HCT116 (cell line): Measurements from ENCODE around the gene YIF1B. TPM values are rescaled to one million over a fixed set of nuclear protein-coding genes. Genes with fewer than 3 reads are reported as not detected.

Experiments used
- ATAC-seq: fragments of 200-7000 bp; cut with Tn5 transposase; 2 replicates; pipeline ENCODE4 v1.9.1; 2020; ENCODE audit warnings: mild to moderate bottlenecking, moderate library complexity
- BruUV-seq: library from RNA; stranded (reverse); fragments of 400-500 nt; replicated peaks from 2 replicates; lab custom pipeline; 2021; lab: Mats Ljungman, UMichigan
- CTCF ChIA-PET: fragments of 300-600 bp; sonication (Branson Sonifier 250); formaldehyde crosslinking; loops from one replicate; lab custom pipeline; 2021; ENCODE audit warnings: antibody characterized with exemption; lab: Charles Lee
- POLR2A ChIA-PET: fragments of 300-600, 350-600 bp; sonication (Branson Sonifier 250); formaldehyde crosslinking; loops from one replicate; lab custom pipeline; 2021; ENCODE audit warnings: antibody characterized with exemption; lab: Charles Lee
- RAD21 ChIA-PET, 2 experiments: fragments of 300-600 bp; sonication (Branson Sonifier 250); formaldehyde crosslinking; loops; one replicate each; lab custom pipeline; 2023; ENCODE audit warnings: low total read pairs in 2 of 2; ENCODE audit not compliant: uncharacterized antibody in 2 of 2, unreplicated experiment in 2 of 2, low non-redundant PET in 1 of 2; lab: Charles Lee
- DNase-seq: peaks from one replicate; pipeline ENCODE4 v3.0.0-alpha.2; 2010; ENCODE audit warnings: low read depth, low spot score
- H2AFZ ChIP-seq: fragments of 200-600 bp; shearing (Covaris generic), sonication (generic); 2 replicates; pipeline ENCODE4 v1.6.1; 2017; ENCODE audit warnings: low read depth, mixed run types, mixed read lengths, antibody characterized with exemption, low read length; ENCODE audit not compliant: poor library complexity, severe bottlenecking
- H3K27ac ChIP-seq: 2 replicates; pipeline ENCODE4 v1.5.1; 2012; ENCODE audit warnings: low read depth, low read length
- H3K27me3 ChIP-seq: fragments of 200-600 bp; sonication (generic); 2 replicates; pipeline ENCODE4 v1.6.1; 2016; ENCODE audit warnings: mixed run types, low read length, mixed read lengths; ENCODE audit not compliant: insufficient read depth
- H3K36me3 ChIP-seq, 2 experiments: fragments of 200-500 bp in 1 of 2; fragments of 200-600 bp in 1 of 2; sonication (Bioruptor generic) in 1 of 2; sonication (generic) in 1 of 2; 2 replicates each; pipeline versions ENCODE4 v1.5.1 to v1.6.1; 2014 to 2016; ENCODE audit warnings: low read length in 2 of 2, inconsistent platforms in 1 of 2, mixed read lengths in 1 of 2, mixed run types in 1 of 2; ENCODE audit not compliant: insufficient read depth in 2 of 2, control insufficient read depth in 1 of 2
- H3K4me1 ChIP-seq, 2 experiments: fragments of 200-600 bp in 1 of 2; sonication (generic) in 1 of 2; 2 replicates each; pipeline versions ENCODE4 v1.5.1 to v1.6.1; 2012 to 2017; ENCODE audit warnings: low read length in 2 of 2, inconsistent platforms in 1 of 2, mild to moderate bottlenecking in 1 of 2, mixed read lengths in 1 of 2, mixed run types in 1 of 2, moderate library complexity in 1 of 2; ENCODE audit not compliant: insufficient read depth in 2 of 2, control insufficient read depth in 1 of 2
- H3K4me2 ChIP-seq: fragments of 200-600 bp; sonication (generic); 2 replicates; pipeline ENCODE4 v1.6.1; 2017; ENCODE audit warnings: mixed run types, low read length, mixed read lengths
- H3K4me3 ChIP-seq, 2 experiments: fragments of 200-600 bp in 1 of 2; sonication (generic) in 1 of 2; replicated peaks in 1 of 2; 2 replicates each; pipeline ENCODE4 v1.5.1; 2011 to 2016; ENCODE audit warnings: low read length in 2 of 2, control low read depth in 1 of 2, low read depth in 1 of 2, mild to moderate bottlenecking in 1 of 2, mixed read lengths in 1 of 2, mixed run types in 1 of 2
- H3K79me2 ChIP-seq: fragments of 200-600 bp; sonication (generic); 2 replicates; pipeline ENCODE4 v1.6.1; 2017; ENCODE audit warnings: mild to moderate bottlenecking, mixed run types, low read length, moderate library complexity, mixed read lengths; ENCODE audit not compliant: insufficient read depth
- H3K9ac ChIP-seq: fragments of 200-600 bp; sonication (generic); 2 replicates; pipeline ENCODE4 v1.6.1; 2016; ENCODE audit warnings: low read length, mixed read lengths
- H3K9me2 ChIP-seq: fragments of 200-600 bp; sonication (generic), shearing (Covaris generic); 2 replicates; pipeline ENCODE4 v1.6.1; 2017; ENCODE audit warnings: mixed run types, mild to moderate bottlenecking, moderate library complexity; ENCODE audit not compliant: insufficient read depth
- H3K9me3 ChIP-seq, 2 experiments: fragments of 200-500 bp in 1 of 2; fragments of 200-600 bp in 1 of 2; sonication (Bioruptor generic) in 1 of 2; sonication (generic) in 1 of 2; 2 replicates each; pipeline ENCODE4 v1.6.1; 2014 to 2017; ENCODE audit warnings: low read length in 2 of 2, mixed read lengths in 2 of 2, inconsistent platforms in 1 of 2, low read depth in 1 of 2, mild to moderate bottlenecking in 1 of 2, mixed run types in 1 of 2, moderate library complexity in 1 of 2; ENCODE audit not compliant: control insufficient read depth in 1 of 2, insufficient read depth in 1 of 2
- H4K20me1 ChIP-seq: fragments of 200-600 bp; sonication (generic), shearing (Covaris generic); 2 replicates; pipeline ENCODE4 v1.6.1; 2017; ENCODE audit warnings: mixed run types, mild to moderate bottlenecking, moderate library complexity; ENCODE audit not compliant: insufficient read depth
- CBX3 ChIP-seq: IDR thresholded peaks from 2 replicates; pipeline ENCODE4 v1.6.1; 2012; ENCODE audit warnings: low read depth
- CEBPB ChIP-seq: IDR thresholded peaks from 2 replicates; pipeline ENCODE4 v1.6.1; 2012; ENCODE audit warnings: low read depth
- EZH2 ChIP-seq: fragments of 200-600 bp; sonication (generic); IDR thresholded peaks from 2 replicates; pipeline ENCODE4 v1.6.1; 2017; ENCODE audit warnings: antibody characterized with exemption, mixed run types
- EZH2phosphoT487 ChIP-seq: fragments of 200-600 bp; IDR thresholded peaks from 2 replicates; pipeline ENCODE4 v1.6.1; 2018; ENCODE audit warnings: antibody characterized with exemption, borderline replicate concordance
- JUND ChIP-seq: IDR thresholded peaks from 2 replicates; pipeline ENCODE4 v1.6.1; 2012
- POLR2A ChIP-seq: IDR thresholded peaks from 2 replicates; pipeline ENCODE4 v1.7.0; 2011; ENCODE audit warnings: borderline replicate concordance; ENCODE audit not compliant: insufficient read depth, insufficient read length; ENCODE audit errors: extremely low read depth
- POLR2AphosphoS5 ChIP-seq: IDR thresholded peaks from 2 replicates; pipeline ENCODE4 v1.6.1; 2011; ENCODE audit warnings: mild to moderate bottlenecking, low read depth, low read length, moderate library complexity
- RAD21 ChIP-seq: IDR thresholded peaks from 2 replicates; pipeline ENCODE4 v1.6.1; 2012; ENCODE audit warnings: low read depth, mild to moderate bottlenecking
- SIN3A ChIP-seq: IDR thresholded peaks from 2 replicates; pipeline ENCODE4 v1.6.1; 2012; ENCODE audit warnings: low read depth
- SP1 ChIP-seq: IDR thresholded peaks from 2 replicates; pipeline ENCODE4 v1.6.1; 2012; ENCODE audit warnings: low read depth
- SRF ChIP-seq: IDR thresholded peaks from 2 replicates; pipeline ENCODE4 v1.6.1; 2012; ENCODE audit warnings: low read depth
- TCF7L2 ChIP-seq: IDR thresholded peaks from 2 replicates; pipeline ENCODE4 v1.7.0; 2011; ENCODE audit warnings: borderline replicate concordance, inconsistent platforms; ENCODE audit not compliant: insufficient read depth, insufficient read length; ENCODE audit errors: extremely low read depth
- YY1 ChIP-seq: IDR thresholded peaks from 2 replicates; pipeline ENCODE4 v1.6.1; 2011; ENCODE audit warnings: low read length, low read depth, moderate library complexity, mild to moderate bottlenecking; ENCODE audit not compliant: insufficient replicate concordance; ENCODE audit errors: extremely low read depth
- ZFX ChIP-seq: fragments of 450-650 bp; IDR thresholded peaks from 2 replicates; pipeline ENCODE4 v1.6.1; 2017
- ZNF274 ChIP-seq: fragments of 200-500 bp; sonication (Bioruptor generic); IDR thresholded peaks from 2 replicates; pipeline ENCODE4 v1.6.1; 2014; ENCODE audit warnings: mild to moderate bottlenecking, low read depth, low read length, inconsistent platforms
- intact Hi-C: fragments of 100-400 bp; cut with micrococcal nuclease; formaldehyde crosslinking; loops from 2 replicates; pipeline ENCODE4 v1.10.0; 2022
- total RNA-seq: library from RNA; stranded (reverse); gene quantifications from one replicate; pipeline ENCODE4 v1.2.1, GENCODE V29; 2021; ENCODE audit not compliant: unreplicated experiment
- TF ChIP-seq, protein P1 (sequence below): IDR thresholded peaks from 2 replicates; pipeline ENCODE4 v1.6.1; 2012
- TF ChIP-seq, protein P2 (sequence below), 3 experiments: fragments of 200-600 bp in 1 of 3; sonication (generic) in 1 of 3; IDR thresholded peaks in 2 of 3; conservative IDR thresholded peaks in 1 of 3; 2 replicates each; pipeline ENCODE4 v1.5.1; 2012 to 2017; ENCODE audit warnings: low read depth in 2 of 3, low read length in 2 of 3, antibody characterized with exemption in 1 of 3, borderline replicate concordance in 1 of 3, control low read depth in 1 of 3, mild to moderate bottlenecking in 1 of 3, mixed read lengths in 1 of 3, mixed run types in 1 of 3, moderate library complexity in 1 of 3; ENCODE audit not compliant: insufficient read depth in 1 of 3
- TF ChIP-seq, protein P3 (sequence below): IDR thresholded peaks from 2 replicates; pipeline ENCODE4 v1.6.1; 2012
- TF ChIP-seq, protein P4 (sequence below): IDR thresholded peaks from 2 replicates; pipeline ENCODE4 v1.6.1; 2011; ENCODE audit warnings: mild to moderate bottlenecking, low read length, moderate library complexity; ENCODE audit not compliant: insufficient replicate concordance; ENCODE audit errors: extremely low read depth
- TF ChIP-seq, protein P5 (sequence below): IDR thresholded peaks from 2 replicates; pipeline ENCODE4 v1.6.1; 2012; ENCODE audit warnings: low read depth

The YIF1B gene
- total RNA-seq, 1 experiment from 2014 or later = 67.5 TPM

DNA sequence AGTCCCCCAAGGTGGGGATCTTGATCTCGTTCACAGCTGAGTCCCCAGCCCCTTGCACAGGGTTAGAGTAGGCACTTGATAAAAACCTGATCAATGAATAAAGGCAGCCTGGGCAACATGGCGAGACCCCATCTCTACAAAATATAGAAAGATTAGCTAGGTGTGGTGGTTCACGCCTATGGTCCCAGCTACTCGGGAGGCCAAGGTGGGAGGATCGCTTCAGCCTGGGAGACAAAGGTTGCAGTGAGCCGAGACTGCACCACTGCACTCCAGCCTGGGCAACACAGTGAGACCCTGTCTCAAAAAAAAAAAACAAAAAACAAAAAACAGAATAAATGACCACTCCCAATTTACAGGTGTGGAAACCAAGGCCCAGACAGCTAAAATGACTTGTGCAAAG, 4.8 kb downstream of the YIF1B start:
- ChIA-PET RAD21 (interaction anchor here in 1 of 2 experiments (0.6 kb wide), 1 partner anchor 76 kb away, joined by 3 read pairs; no protein-coding TSS in a partner anchor), POLR2A (interaction anchor here (1.3 kb wide), 1 partner anchor 46 kb away, joined by 3 read pairs; no protein-coding TSS in a partner anchor), CTCF (interaction anchor here (0.6 kb wide), 1 partner anchor 68 kb away, joined by 3 read pairs; no protein-coding TSS in a partner anchor)
- BruUV-seq = no TSS peak
- peaks cover 10% of the 10 kb centered on the region in 2 experiments; a peak in 3 of 4 replicates for H3K36me3 ChIP-seq
- peaks cover 16% of the 10 kb centered on the region; the same call in 1 of the 2 replicates for H3K79me2 ChIP-seq
- no peak overlapping the region for H3K27ac ChIP-seq
- no peaks in the 10 kb centered on the region for H3K9me3 ChIP-seq
- intact Hi-C loops = no loop called here
- H3K4me2 ChIP-seq = no peak overlapping the region
- H4K20me1 ChIP-seq = no peaks in the 10 kb centered on the region
- DNase-seq = no peak
- ATAC-seq = no peak
- H3K4me1 ChIP-seq = peaks cover 4 to 12% of the 10 kb centered on the region in 2 experiments; a peak in 3 of 4 replicates
- H3K4me3 ChIP-seq = no peak overlapping the region
- H3K27me3 ChIP-seq = no peaks in the 10 kb centered on the region
- H3K9me2 ChIP-seq = no peaks in the 10 kb centered on the region
- no peak overlapping the region for H2AFZ ChIP-seq
- no peak overlapping the region for H3K9ac ChIP-seq
- TF ChIP-seq, protein P1, sequence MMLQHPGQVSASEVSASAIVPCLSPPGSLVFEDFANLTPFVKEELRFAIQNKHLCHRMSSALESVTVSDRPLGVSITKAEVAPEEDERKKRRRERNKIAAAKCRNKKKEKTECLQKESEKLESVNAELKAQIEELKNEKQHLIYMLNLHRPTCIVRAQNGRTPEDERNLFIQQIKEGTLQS = no peak
- TF ChIP-seq SIN3A (no peak), POLR2A (no peak), EZH2 (no peak), POLR2AphosphoS5 (no peak), SP1 (no peak), RAD21 (no peak), TCF7L2 (no peak), SRF (no peak), CEBPB (no peak), EZH2phosphoT487 (no peak), YY1 (no peak), CBX3 (no peak), ZNF274 (no peak), JUND (no peak), ZFX (no peak)
- TF ChIP-seq, protein P2, sequence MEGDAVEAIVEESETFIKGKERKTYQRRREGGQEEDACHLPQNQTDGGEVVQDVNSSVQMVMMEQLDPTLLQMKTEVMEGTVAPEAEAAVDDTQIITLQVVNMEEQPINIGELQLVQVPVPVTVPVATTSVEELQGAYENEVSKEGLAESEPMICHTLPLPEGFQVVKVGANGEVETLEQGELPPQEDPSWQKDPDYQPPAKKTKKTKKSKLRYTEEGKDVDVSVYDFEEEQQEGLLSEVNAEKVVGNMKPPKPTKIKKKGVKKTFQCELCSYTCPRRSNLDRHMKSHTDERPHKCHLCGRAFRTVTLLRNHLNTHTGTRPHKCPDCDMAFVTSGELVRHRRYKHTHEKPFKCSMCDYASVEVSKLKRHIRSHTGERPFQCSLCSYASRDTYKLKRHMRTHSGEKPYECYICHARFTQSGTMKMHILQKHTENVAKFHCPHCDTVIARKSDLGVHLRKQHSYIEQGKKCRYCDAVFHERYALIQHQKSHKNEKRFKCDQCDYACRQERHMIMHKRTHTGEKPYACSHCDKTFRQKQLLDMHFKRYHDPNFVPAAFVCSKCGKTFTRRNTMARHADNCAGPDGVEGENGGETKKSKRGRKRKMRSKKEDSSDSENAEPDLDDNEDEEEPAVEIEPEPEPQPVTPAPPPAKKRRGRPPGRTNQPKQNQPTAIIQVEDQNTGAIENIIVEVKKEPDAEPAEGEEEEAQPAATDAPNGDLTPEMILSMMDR (IDR thresholded peaks at IDR 0.05 in 2 of 3, conservative IDR thresholded peaks at IDR 0.05 in 1 of 3; ENCODE audit: borderline replicate concordance in 1 of 3, insufficient read depth in 1 of 3, low read depth in 2 of 3, low read length in 2 of 3) = no peak
- TF ChIP-seq, protein P3, sequence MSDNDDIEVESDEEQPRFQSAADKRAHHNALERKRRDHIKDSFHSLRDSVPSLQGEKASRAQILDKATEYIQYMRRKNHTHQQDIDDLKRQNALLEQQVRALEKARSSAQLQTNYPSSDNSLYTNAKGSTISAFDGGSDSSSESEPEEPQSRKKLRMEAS = no peak
- TF ChIP-seq, protein P4, sequence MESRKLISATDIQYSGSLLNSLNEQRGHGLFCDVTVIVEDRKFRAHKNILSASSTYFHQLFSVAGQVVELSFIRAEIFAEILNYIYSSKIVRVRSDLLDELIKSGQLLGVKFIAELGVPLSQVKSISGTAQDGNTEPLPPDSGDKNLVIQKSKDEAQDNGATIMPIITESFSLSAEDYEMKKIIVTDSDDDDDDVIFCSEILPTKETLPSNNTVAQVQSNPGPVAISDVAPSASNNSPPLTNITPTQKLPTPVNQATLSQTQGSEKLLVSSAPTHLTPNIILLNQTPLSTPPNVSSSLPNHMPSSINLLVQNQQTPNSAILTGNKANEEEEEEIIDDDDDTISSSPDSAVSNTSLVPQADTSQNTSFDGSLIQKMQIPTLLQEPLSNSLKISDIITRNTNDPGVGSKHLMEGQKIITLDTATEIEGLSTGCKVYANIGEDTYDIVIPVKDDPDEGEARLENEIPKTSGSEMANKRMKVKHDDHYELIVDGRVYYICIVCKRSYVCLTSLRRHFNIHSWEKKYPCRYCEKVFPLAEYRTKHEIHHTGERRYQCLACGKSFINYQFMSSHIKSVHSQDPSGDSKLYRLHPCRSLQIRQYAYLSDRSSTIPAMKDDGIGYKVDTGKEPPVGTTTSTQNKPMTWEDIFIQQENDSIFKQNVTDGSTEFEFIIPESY = no peak
- TF ChIP-seq, protein P5, sequence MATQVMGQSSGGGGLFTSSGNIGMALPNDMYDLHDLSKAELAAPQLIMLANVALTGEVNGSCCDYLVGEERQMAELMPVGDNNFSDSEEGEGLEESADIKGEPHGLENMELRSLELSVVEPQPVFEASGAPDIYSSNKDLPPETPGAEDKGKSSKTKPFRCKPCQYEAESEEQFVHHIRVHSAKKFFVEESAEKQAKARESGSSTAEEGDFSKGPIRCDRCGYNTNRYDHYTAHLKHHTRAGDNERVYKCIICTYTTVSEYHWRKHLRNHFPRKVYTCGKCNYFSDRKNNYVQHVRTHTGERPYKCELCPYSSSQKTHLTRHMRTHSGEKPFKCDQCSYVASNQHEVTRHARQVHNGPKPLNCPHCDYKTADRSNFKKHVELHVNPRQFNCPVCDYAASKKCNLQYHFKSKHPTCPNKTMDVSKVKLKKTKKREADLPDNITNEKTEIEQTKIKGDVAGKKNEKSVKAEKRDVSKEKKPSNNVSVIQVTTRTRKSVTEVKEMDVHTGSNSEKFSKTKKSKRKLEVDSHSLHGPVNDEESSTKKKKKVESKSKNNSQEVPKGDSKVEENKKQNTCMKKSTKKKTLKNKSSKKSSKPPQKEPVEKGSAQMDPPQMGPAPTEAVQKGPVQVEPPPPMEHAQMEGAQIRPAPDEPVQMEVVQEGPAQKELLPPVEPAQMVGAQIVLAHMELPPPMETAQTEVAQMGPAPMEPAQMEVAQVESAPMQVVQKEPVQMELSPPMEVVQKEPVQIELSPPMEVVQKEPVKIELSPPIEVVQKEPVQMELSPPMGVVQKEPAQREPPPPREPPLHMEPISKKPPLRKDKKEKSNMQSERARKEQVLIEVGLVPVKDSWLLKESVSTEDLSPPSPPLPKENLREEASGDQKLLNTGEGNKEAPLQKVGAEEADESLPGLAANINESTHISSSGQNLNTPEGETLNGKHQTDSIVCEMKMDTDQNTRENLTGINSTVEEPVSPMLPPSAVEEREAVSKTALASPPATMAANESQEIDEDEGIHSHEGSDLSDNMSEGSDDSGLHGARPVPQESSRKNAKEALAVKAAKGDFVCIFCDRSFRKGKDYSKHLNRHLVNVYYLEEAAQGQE = no peak
- TF ChIP-seq, all 23 proteins: peak for 0
